T-helper 1 cell treated with Interleukin-12 subunit alpha and Interleukin-12 subunit beta and Interleukin-4 antibody, amounts not matched to agents 30 μg/mL and 1 μg/mL, for 36 hours (primary cell): Measurements from ENCODE around the gene PHLDB2.

ENCODE experiments used
- H3K27ac Mint-ChIP-seq: one replicate; pipeline ENCODE4 v1.8.0; 2021; ENCODE audit warnings: mild to moderate bottlenecking, mixed read lengths
- H3K27me3 Mint-ChIP-seq: one replicate; pipeline ENCODE4 v1.8.0; 2021; ENCODE audit warnings: low read depth, mixed read lengths
- H3K36me3 Mint-ChIP-seq: one replicate; pipeline ENCODE4 v1.8.0; 2021; ENCODE audit warnings: low read depth, mixed read lengths
- H3K4me1 Mint-ChIP-seq: one replicate; pipeline ENCODE4 v1.8.0; 2021; ENCODE audit warnings: low read depth, mixed read lengths
- H3K4me3 Mint-ChIP-seq: one replicate; pipeline ENCODE4 v1.8.0; 2021; ENCODE audit warnings: mild to moderate bottlenecking, moderate library complexity, mixed read lengths
- H3K9me3 Mint-ChIP-seq: one replicate; pipeline ENCODE4 v1.8.0; 2021; ENCODE audit warnings: mixed read lengths

PHLDB2 gene

DNA sequence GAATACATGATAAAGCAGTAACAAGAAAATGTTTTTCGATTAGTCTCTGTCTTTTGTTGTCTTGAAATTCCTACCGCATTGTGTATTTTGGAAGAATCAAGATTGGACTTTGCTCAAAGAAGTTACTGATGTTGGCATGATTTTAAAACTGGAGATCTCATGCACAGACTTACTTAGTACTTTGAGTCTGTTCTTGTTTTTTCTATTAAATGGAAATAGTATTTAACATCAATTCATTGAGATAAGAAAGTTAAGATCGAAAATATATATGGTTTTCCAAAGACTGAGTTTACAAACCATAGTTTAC, 122.3 kb downstream of the PHLDB2 start:
- H3K9me3 Mint-ChIP-seq = no peaks in the 10 kb centered on the region
- H3K36me3 Mint-ChIP-seq = peaks cover 18% of the 10 kb centered on the region
- peaks cover 55% of the 10 kb centered on the region for H3K4me1 Mint-ChIP-seq
- H3K4me3 Mint-ChIP-seq = no peak overlapping the region
- peaks cover 14% of the 10 kb centered on the region for H3K27me3 Mint-ChIP-seq
- no peak overlapping the region for H3K27ac Mint-ChIP-seq

DNA sequence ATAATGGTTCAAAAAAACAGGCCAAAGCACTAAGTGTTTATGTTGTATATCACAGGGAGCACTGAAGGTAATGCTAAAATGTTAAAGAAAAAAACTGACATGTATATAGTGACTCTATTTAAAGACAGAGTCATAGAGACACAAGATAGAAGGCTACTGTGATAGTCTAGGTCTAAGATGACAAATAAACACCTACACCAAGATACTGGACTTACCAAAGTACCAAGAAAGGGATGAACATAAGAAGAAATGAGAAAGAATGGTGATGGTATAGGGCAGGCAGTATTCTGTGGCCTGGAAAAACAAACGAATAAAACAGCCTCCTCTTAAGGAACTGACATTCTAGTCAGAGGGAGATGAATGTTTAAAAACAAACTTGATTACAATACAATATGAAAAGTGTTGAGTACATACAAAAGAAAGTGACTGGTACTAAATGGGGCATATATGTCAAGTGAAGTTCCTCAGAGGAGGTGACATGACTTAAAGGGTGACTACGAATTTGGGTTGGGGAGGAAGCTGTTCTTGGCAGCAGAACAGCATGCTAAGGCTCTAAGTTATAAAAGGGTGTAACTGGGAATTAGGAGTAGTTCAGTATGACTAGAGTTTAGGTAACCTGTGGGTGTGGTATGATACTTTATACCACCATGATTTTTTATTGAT, 125.7 kb downstream of the PHLDB2 start:
- Mint-ChIP-seq H3K4me3 (no peak overlapping the region), H3K9me3 (no peaks in the 10 kb centered on the region), H3K4me1 (peaks cover 61% of the 10 kb centered on the region), H3K27me3 (no peaks in the 10 kb centered on the region), H3K27ac (peak overlapping the region; percentile 15), H3K36me3 (peaks cover 34% of the 10 kb centered on the region)

DNA sequence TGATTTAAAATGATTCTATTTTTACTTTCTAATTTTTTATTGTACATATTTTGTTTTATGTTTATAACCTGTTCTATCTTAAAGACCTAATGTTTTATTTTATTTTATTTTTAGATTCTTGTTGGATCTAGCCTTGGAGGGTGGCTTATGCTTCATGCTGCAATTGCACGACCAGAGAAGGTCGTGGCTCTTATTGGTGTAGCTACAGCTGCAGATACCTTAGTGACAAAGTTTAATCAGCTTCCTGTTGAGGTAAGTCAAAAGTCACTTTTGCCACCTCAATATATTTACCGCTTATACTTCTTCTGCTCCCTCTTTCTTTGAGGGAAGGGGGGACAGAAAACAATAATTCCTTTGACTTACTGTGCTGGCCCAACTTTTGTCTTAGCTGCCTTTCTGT, 127.7 kb downstream of the PHLDB2 start:
- H3K36me3 Mint-ChIP-seq = peaks cover 37% of the 10 kb centered on the region
- peak overlapping the region; percentile 14 for H3K27ac Mint-ChIP-seq
- H3K27me3 Mint-ChIP-seq = no peaks in the 10 kb centered on the region
- H3K9me3 Mint-ChIP-seq = no peaks in the 10 kb centered on the region
- H3K4me3 Mint-ChIP-seq = no peak overlapping the region
- H3K4me1 Mint-ChIP-seq = peaks cover 42% of the 10 kb centered on the region

GRCh38 chr3:111989061-111989678, 130.1 kb downstream of the PHLDB2 start:
- Mint-ChIP-seq H3K4me1 (peaks cover 30% of the 10 kb centered on the region), H3K9me3 (no peaks in the 10 kb centered on the region), H3K36me3 (peaks cover 38% of the 10 kb centered on the region), H3K27me3 (no peaks in the 10 kb centered on the region), H3K4me3 (no peak overlapping the region), H3K27ac (no peak overlapping the region)

DNA sequence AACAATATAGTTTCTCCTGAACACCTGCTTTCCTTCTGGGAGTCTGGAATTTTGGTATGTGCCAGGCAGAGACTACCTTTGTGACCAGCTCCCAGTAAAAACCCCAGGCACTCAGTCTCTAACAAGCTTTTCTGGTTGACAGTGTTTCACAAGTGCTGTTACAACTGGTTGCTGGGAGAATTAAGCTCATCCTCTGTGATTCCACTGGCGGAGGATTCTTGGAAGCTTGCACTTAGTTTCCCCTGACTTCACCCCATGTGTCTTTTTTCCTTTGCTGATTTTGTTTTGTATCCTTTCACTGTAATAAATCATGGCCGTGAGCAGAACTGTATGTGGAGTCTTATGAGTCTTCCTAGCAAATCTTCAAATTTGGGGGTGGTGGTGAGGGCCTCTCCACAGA, 134.0 kb downstream of the PHLDB2 start:
- H3K27ac Mint-ChIP-seq = no peak overlapping the region
- H3K27me3 Mint-ChIP-seq = no peaks in the 10 kb centered on the region
- H3K9me3 Mint-ChIP-seq = no peaks in the 10 kb centered on the region
- peaks cover 6% of the 10 kb centered on the region for H3K4me1 Mint-ChIP-seq
- peaks cover 19% of the 10 kb centered on the region for H3K36me3 Mint-ChIP-seq
- H3K4me3 Mint-ChIP-seq = no peak overlapping the region

- H3K9me3 Mint-ChIP-seq = no peaks in the 10 kb centered on the region
- H3K4me1 Mint-ChIP-seq = peaks cover 35% of the 10 kb centered on the region
- no peak within 1 kb of the TSS for H3K27ac Mint-ChIP-seq
- H3K27me3 Mint-ChIP-seq = no peaks in the 10 kb centered on the region
- peak within 1 kb of the TSS; percentile 72 for H3K4me3 Mint-ChIP-seq
- peaks cover 3% of the 10 kb centered on the region for H3K36me3 Mint-ChIP-seq
Observed at GRCh38 chr3:111998636-111999483, 139.8 kb downstream of the PHLDB2 start, which contains the start of gene TAGLN3. TAGLN3 (plus strand) TSS chr3:111998922; CDS start chr3:111999423, 501 bp downstream.

DNA sequence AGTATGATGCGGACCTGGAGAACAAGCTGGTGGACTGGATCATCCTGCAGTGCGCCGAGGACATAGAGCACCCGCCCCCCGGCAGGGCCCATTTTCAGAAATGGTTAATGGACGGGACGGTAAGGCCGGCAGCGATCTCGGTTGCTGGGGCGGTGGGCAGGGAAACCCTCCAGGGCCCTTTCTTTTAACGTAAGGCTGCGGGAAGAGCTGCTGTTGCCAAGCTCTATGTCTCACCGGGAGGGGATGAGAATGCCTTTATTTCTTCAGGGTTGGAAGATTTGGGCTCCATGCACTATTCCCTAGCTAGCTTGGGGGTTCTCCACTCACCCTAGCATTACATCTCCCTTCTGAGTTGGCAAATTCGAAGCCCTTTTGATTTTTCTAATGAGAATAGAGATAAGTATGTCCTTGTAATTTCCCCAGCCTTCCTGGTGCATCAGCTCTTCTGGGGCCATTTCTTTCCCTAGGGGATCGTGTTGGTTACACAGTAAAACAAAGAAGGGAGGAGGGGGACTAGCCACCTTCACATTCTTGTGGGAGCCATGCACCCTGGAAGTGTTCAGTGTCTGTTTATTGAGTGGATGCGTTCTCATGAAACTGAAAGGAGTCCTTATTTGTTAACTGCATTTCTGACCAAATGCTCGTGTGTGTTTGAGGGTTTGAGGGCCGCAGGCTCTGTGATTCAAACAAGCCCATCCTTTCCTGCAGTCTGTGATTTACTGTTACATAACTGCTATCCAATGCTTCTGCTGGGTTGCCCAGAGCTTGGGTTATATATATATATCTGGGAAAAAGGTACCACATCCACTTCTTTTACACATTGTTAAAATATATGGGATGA, 140.6 kb downstream of the PHLDB2 start:
- H3K4me3 Mint-ChIP-seq = no peak overlapping the region
- H3K36me3 Mint-ChIP-seq = peaks cover 3% of the 10 kb centered on the region
- H3K27me3 Mint-ChIP-seq = no peaks in the 10 kb centered on the region
- no peak overlapping the region for H3K27ac Mint-ChIP-seq
- H3K4me1 Mint-ChIP-seq = peaks cover 42% of the 10 kb centered on the region
- H3K9me3 Mint-ChIP-seq = no peaks in the 10 kb centered on the region

DNA sequence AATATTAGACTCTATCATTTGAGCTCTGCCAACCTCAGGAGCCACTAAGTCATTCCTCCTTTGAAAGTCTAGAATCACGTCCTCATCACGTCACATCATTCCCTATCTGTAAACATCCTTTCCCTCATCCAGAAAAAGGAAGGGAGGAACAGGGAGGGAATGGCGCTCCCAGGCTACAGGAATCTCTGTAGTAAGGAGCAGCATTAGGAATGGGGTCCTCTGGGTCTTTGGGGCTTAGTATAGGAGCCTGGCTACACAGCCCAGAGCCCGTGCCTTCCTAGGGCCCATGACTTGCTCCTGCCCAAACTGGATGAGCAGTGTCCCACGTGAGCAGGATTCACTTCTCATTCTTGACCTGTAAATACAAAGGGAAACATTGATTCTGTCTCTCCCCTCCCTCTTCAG, 141.3 kb downstream of the PHLDB2 start:
- H3K9me3 Mint-ChIP-seq = no peaks in the 10 kb centered on the region
- peaks cover under 1% of the 10 kb centered on the region for H3K36me3 Mint-ChIP-seq
- peaks cover 45% of the 10 kb centered on the region for H3K4me1 Mint-ChIP-seq

GRCh38 chr3:112000966-112001365, 141.9 kb downstream of the PHLDB2 start:
- Mint-ChIP-seq H3K36me3 (no peaks in the 10 kb centered on the region), H3K9me3 (no peaks in the 10 kb centered on the region), H3K27me3 (no peaks in the 10 kb centered on the region), H3K4me3 (no peak overlapping the region), H3K27ac (no peak overlapping the region), H3K4me1 (peaks cover 45% of the 10 kb centered on the region)

More for the DNA sequence above, 141.3 kb downstream of the PHLDB2 start:
- no peaks in the 10 kb centered on the region for H3K27me3 Mint-ChIP-seq
- no peak overlapping the region for H3K4me3 Mint-ChIP-seq
- no peak overlapping the region for H3K27ac Mint-ChIP-seq

GRCh38 chr3:112001526-112001925, 142.5 kb downstream of the PHLDB2 start:
- Mint-ChIP-seq H3K27ac (no peak overlapping the region), H3K27me3 (no peaks in the 10 kb centered on the region), H3K9me3 (no peaks in the 10 kb centered on the region), H3K4me1 (peaks cover 45% of the 10 kb centered on the region), H3K4me3 (no peak overlapping the region), H3K36me3 (no peaks in the 10 kb centered on the region)

- H3K4me1 Mint-ChIP-seq = peaks cover 45% of the 10 kb centered on the region
- H3K27me3 Mint-ChIP-seq = no peaks in the 10 kb centered on the region
- H3K36me3 Mint-ChIP-seq = no peaks in the 10 kb centered on the region
- peak overlapping the region; percentile 68 for H3K27ac Mint-ChIP-seq
- no peaks in the 10 kb centered on the region for H3K9me3 Mint-ChIP-seq
- peak overlapping the region; percentile 29 for H3K4me3 Mint-ChIP-seq
Observed at GRCh38 chr3:112002096-112002971, 143.3 kb downstream of the PHLDB2 start.

DNA sequence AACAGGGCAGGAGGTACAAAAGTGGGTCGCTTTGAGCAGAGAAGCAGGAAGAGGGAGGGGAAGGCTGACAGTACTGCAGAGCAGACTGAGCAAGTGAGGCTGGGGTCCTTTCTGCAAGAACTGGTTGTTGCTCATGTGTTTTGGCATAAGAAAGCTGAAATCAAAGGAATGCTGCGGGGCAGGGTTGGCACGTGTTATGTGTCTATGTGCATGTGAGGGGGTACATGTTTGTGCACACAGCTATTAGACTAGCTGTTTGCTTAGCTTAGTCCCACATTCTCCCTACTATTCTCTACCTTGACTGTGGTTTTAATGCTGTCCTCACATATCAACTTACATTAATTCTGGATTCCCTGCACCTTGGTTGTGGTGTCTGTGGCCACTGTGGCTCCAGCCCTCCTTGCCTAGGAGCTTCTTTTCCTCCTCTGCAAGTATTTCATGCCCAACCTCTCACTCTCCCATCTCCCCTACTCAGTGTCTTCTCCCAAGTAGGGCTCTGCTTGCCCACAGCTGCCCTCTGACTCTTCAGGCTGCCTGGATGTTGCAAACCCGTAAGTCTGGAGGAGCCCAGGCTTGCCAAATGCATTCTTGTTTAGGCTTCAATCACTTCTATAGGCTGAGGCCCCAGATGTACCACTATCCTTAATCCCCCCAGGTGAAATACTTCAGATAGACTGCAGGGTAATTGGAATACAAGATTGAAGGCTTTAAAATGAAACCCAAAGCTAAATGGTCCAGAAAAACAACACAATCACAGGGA, 144.4 kb downstream of the PHLDB2 start:
- peaks cover 44% of the 10 kb centered on the region for H3K4me1 Mint-ChIP-seq
- H3K27ac Mint-ChIP-seq = peak overlapping the region; percentile 68
- no peak overlapping the region for H3K4me3 Mint-ChIP-seq
- no peaks in the 10 kb centered on the region for H3K9me3 Mint-ChIP-seq
- no peaks in the 10 kb centered on the region for H3K36me3 Mint-ChIP-seq
- no peaks in the 10 kb centered on the region for H3K27me3 Mint-ChIP-seq

DNA sequence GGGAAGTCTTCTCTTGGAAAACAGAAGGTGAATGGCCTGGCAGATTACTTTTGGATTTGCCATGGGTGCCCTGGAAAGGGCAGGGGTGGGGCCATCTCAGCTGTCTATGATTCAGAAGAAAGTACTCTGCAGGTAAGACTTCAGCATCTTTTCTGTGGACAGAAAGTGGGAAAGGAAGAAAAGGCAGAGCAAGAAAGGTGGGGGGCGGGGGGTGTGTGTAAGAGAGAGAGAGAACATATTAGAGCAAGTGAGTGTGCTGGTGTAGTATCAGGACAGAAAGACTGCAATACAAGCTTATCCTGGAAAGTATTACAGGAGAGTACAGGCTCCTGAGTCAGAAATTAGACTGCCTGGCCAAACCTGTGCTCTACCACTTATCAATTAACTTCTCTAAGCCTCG, 145.1 kb downstream of the PHLDB2 start:
- no peaks in the 10 kb centered on the region for H3K9me3 Mint-ChIP-seq
- peaks cover 40% of the 10 kb centered on the region for H3K4me1 Mint-ChIP-seq
- no peak overlapping the region for H3K4me3 Mint-ChIP-seq
- no peaks in the 10 kb centered on the region for H3K36me3 Mint-ChIP-seq
- no peak overlapping the region for H3K27ac Mint-ChIP-seq
- no peaks in the 10 kb centered on the region for H3K27me3 Mint-ChIP-seq
